ENCODE measurements around the gene KLF15. TPM values are rescaled to one million over a fixed set of nuclear protein-coding genes. Genes with fewer than 3 reads are reported as not detected.

Gene KLF15
- total RNA-seq, 1 donor from 2014 or later = 0.14 TPM

- peaks cover 1% of the 10 kb centered on the region for H3K4me1 Mint-ChIP-seq (ENCODE audit: low read depth)
- H3K36me3 Mint-ChIP-seq (ENCODE audit: low read depth) = no peaks in the 10 kb centered on the region
- peaks cover 11% of the 10 kb centered on the region for H3K27me3 Mint-ChIP-seq (ENCODE audit: low read depth)
- H3K4me3 Mint-ChIP-seq (ENCODE audit: low read depth) = no peak overlapping the region
- H3K27ac Mint-ChIP-seq = no peak overlapping the region
- no peak for DNase-seq (ENCODE audit: low spot score)
- intact Hi-C loops (cut with micrococcal nuclease) = no loop called here
- H3K9me3 Mint-ChIP-seq = no peaks in the 10 kb centered on the region
Measured at GRCh38 chr3:126364731-126365301, 7.6 kb upstream of the KLF15 start.

GRCh38 chr3:126364130-126364695, 7.0 kb upstream of the KLF15 start:
- H3K4me3 Mint-ChIP-seq (ENCODE audit: low read depth) = no peak overlapping the region
- no peaks in the 10 kb centered on the region for H3K36me3 Mint-ChIP-seq (ENCODE audit: low read depth)
- H3K9me3 Mint-ChIP-seq = no peaks in the 10 kb centered on the region
- peaks cover 1% of the 10 kb centered on the region for H3K4me1 Mint-ChIP-seq (ENCODE audit: low read depth)
- intact Hi-C loops (cut with micrococcal nuclease) = no loop called here
- DNase-seq (ENCODE audit: low spot score) = no peak
- H3K27ac Mint-ChIP-seq = no peak overlapping the region
- peaks cover 17% of the 10 kb centered on the region for H3K27me3 Mint-ChIP-seq (ENCODE audit: low read depth)

GRCh38 chr3:126361211-126361610, 4.0 kb upstream of the KLF15 start:
- peaks cover 7% of the 10 kb centered on the region for H3K4me1 Mint-ChIP-seq (ENCODE audit: low read depth)
- H3K9me3 Mint-ChIP-seq = no peaks in the 10 kb centered on the region
- no peak overlapping the region for H3K27ac Mint-ChIP-seq
- no peak for DNase-seq (ENCODE audit: low spot score)
- peaks cover 35% of the 10 kb centered on the region for H3K27me3 Mint-ChIP-seq (ENCODE audit: low read depth)
- no peak overlapping the region for H3K4me3 Mint-ChIP-seq (ENCODE audit: low read depth)
- no peaks in the 10 kb centered on the region for H3K36me3 Mint-ChIP-seq (ENCODE audit: low read depth)
- intact Hi-C loops (cut with micrococcal nuclease) = no loop called here

- no peak overlapping the region for H3K4me3 Mint-ChIP-seq (ENCODE audit: low read depth)
- H3K9me3 Mint-ChIP-seq = no peaks in the 10 kb centered on the region
- intact Hi-C loops (cut with micrococcal nuclease) = no loop called here
- DNase-seq (ENCODE audit: low spot score) = no peak
- H3K27me3 Mint-ChIP-seq (ENCODE audit: low read depth) = peaks cover 39% of the 10 kb centered on the region
- peaks cover 8% of the 10 kb centered on the region for H3K4me1 Mint-ChIP-seq (ENCODE audit: low read depth)
- no peak overlapping the region for H3K27ac Mint-ChIP-seq
- H3K36me3 Mint-ChIP-seq (ENCODE audit: low read depth) = no peaks in the 10 kb centered on the region
Measured at GRCh38 chr3:126360714-126361060, 3.5 kb upstream of the KLF15 start.

- no peak overlapping the region for H3K27ac Mint-ChIP-seq
- no peaks in the 10 kb centered on the region for H3K9me3 Mint-ChIP-seq
- no peak for DNase-seq (ENCODE audit: low spot score)
- peaks cover 44% of the 10 kb centered on the region for H3K27me3 Mint-ChIP-seq (ENCODE audit: low read depth)
- no peaks in the 10 kb centered on the region for H3K36me3 Mint-ChIP-seq (ENCODE audit: low read depth)
- no peak overlapping the region for H3K4me3 Mint-ChIP-seq (ENCODE audit: low read depth)
- intact Hi-C loops (cut with micrococcal nuclease) = no loop called here
- peaks cover 8% of the 10 kb centered on the region for H3K4me1 Mint-ChIP-seq (ENCODE audit: low read depth)
Measured at GRCh38 chr3:126360046-126360713, 3.0 kb upstream of the KLF15 start.

- intact Hi-C loops (cut with micrococcal nuclease) = loop anchor here (10.0 kb wide), 1 partner anchor 116 kb away; the partner anchor contains the start of gene ZXDC
- no peaks in the 10 kb centered on the region for H3K9me3 Mint-ChIP-seq
- no peak overlapping the region for H3K4me3 Mint-ChIP-seq (ENCODE audit: low read depth)
- no peaks in the 10 kb centered on the region for H3K36me3 Mint-ChIP-seq (ENCODE audit: low read depth)
- DNase-seq (ENCODE audit: low spot score) = no peak
- H3K27me3 Mint-ChIP-seq (ENCODE audit: low read depth) = peaks cover 46% of the 10 kb centered on the region
- peaks cover 8% of the 10 kb centered on the region for H3K4me1 Mint-ChIP-seq (ENCODE audit: low read depth)
- no peak overlapping the region for H3K27ac Mint-ChIP-seq
Measured at GRCh38 chr3:126358816-126359181, 1.6 kb upstream of the KLF15 start.

- Mint-ChIP-seq H3K27ac (no peak overlapping the region), H3K27me3 (ENCODE audit: low read depth) (peaks cover 48% of the 10 kb centered on the region), H3K9me3 (no peaks in the 10 kb centered on the region), H3K36me3 (ENCODE audit: low read depth) (no peaks in the 10 kb centered on the region), H3K4me1 (ENCODE audit: low read depth) (peaks cover 8% of the 10 kb centered on the region), H3K4me3 (ENCODE audit: low read depth) (peak overlapping the region; percentile 78)
- intact Hi-C loops (cut with micrococcal nuclease) = loop anchor here (10.0 kb wide), 1 partner anchor 117 kb away; the partner anchor contains the start of gene ZXDC
- DNase-seq (ENCODE audit: low spot score) = no peak
Measured at GRCh38 chr3:126358038-126358815, 1.0 kb upstream of the KLF15 start.

- Mint-ChIP-seq H3K9me3 (no peaks in the 10 kb centered on the region), H3K27me3 (ENCODE audit: low read depth) (peaks cover 47% of the 10 kb centered on the region), H3K36me3 (ENCODE audit: low read depth) (no peaks in the 10 kb centered on the region), H3K27ac (no peak overlapping the region), H3K4me3 (ENCODE audit: low read depth) (peak overlapping the region; percentile 75), H3K4me1 (ENCODE audit: low read depth) (peaks cover 6% of the 10 kb centered on the region)
- no peak for DNase-seq (ENCODE audit: low spot score)
- intact Hi-C loops (cut with micrococcal nuclease) = loop anchor here (10.0 kb wide), 1 partner anchor 118 kb away; the partner anchor contains the start of gene ZXDC
Measured at GRCh38 chr3:126356373-126357264, 589 bp downstream of the KLF15 start.

- H3K4me1 Mint-ChIP-seq (ENCODE audit: low read depth) = peaks cover 6% of the 10 kb centered on the region
- no peaks in the 10 kb centered on the region for H3K9me3 Mint-ChIP-seq
- H3K4me3 Mint-ChIP-seq (ENCODE audit: low read depth) = peak overlapping the region; percentile 75
- intact Hi-C loops (cut with micrococcal nuclease) = loop anchor here (10.0 kb wide), 1 partner anchor 119 kb away; the partner anchor contains the start of gene ZXDC
- H3K27me3 Mint-ChIP-seq (ENCODE audit: low read depth) = peaks cover 43% of the 10 kb centered on the region
- H3K27ac Mint-ChIP-seq = no peak overlapping the region
- no peak for DNase-seq (ENCODE audit: low spot score)
- H3K36me3 Mint-ChIP-seq (ENCODE audit: low read depth) = no peaks in the 10 kb centered on the region
Measured at GRCh38 chr3:126355777-126356372, 1.3 kb downstream of the KLF15 start.

- H3K4me1 Mint-ChIP-seq (ENCODE audit: low read depth) = peaks cover 6% of the 10 kb centered on the region
- H3K27ac Mint-ChIP-seq = no peak overlapping the region
- no peaks in the 10 kb centered on the region for H3K9me3 Mint-ChIP-seq
- intact Hi-C loops (cut with micrococcal nuclease) = loop anchor here (10.0 kb wide), 1 partner anchor 120 kb away; the partner anchor contains the start of gene ZXDC
- H3K36me3 Mint-ChIP-seq (ENCODE audit: low read depth) = no peaks in the 10 kb centered on the region
- no peak for DNase-seq (ENCODE audit: low spot score)
- H3K4me3 Mint-ChIP-seq (ENCODE audit: low read depth) = peak overlapping the region; percentile 41
- peaks cover 42% of the 10 kb centered on the region for H3K27me3 Mint-ChIP-seq (ENCODE audit: low read depth)
Measured at GRCh38 chr3:126355251-126355650, 2.0 kb downstream of the KLF15 start.

- no peak overlapping the region for H3K4me3 Mint-ChIP-seq (ENCODE audit: low read depth)
- no peaks in the 10 kb centered on the region for H3K36me3 Mint-ChIP-seq (ENCODE audit: low read depth)
- no peak overlapping the region for H3K27ac Mint-ChIP-seq
- intact Hi-C loops (cut with micrococcal nuclease) = loop anchor here (10.0 kb wide), 1 partner anchor 120 kb away; the partner anchor contains the start of gene ZXDC
- DNase-seq (ENCODE audit: low spot score) = no peak
- peaks cover 6% of the 10 kb centered on the region for H3K4me1 Mint-ChIP-seq (ENCODE audit: low read depth)
- peaks cover 37% of the 10 kb centered on the region for H3K27me3 Mint-ChIP-seq (ENCODE audit: low read depth)
- no peaks in the 10 kb centered on the region for H3K9me3 Mint-ChIP-seq
Measured at GRCh38 chr3:126354776-126355175, 2.4 kb downstream of the KLF15 start.

All from activated T-helper 2 cell treated with anti-CD3 and anti-CD28 coated beads, Interferon-gamma antibody, Interleukin-2, Interleukin-4, amounts not matched to agents 10 μg/mL and 5 μg/mL and 100 μg/mL, durations not matched to agents 14 hours and 24 hours and 36 hours (primary cell).